A549 (cell line): ENCODE data around the gene NT5C.
A peak's percentile ranks its signal among the peaks of the same experiment; 100 is the strongest.

Source experiments
- EP300 ChIP-seq, 2 experiments: fragments of >200 bp; sonication (Bioruptor Twin); formaldehyde crosslinking; IDR thresholded peaks; 2 replicates in 1 of 2; 3 replicates in 1 of 2; pipeline ENCODE4 v1.6.1; 2016 to 2017
- POLR2A ChIP-seq: IDR thresholded peaks from 2 replicates; pipeline ENCODE4 v1.6.1; 2012; ENCODE audit warnings: mild to moderate bottlenecking, low read length
- RAD21 ChIP-seq, 2 experiments: fragments of >200 bp in 1 of 2; sonication (Bioruptor Twin) in 1 of 2; formaldehyde crosslinking in 1 of 2; IDR thresholded peaks in 1 of 2; conservative IDR thresholded peaks in 1 of 2; 2 replicates in 1 of 2; 3 replicates in 1 of 2; pipeline ENCODE4 v1.6.1; 2012 to 2018; ENCODE audit warnings: inconsistent platforms in 1 of 2
- RFX5 ChIP-seq: fragments of 450-650 bp; IDR thresholded peaks from 2 replicates; pipeline ENCODE4 v1.7.1; 2014; ENCODE audit warnings: antibody characterized with exemption, mild to moderate bottlenecking, moderate library complexity
- TF ChIP-seq, protein P1 (sequence below): fragments of >200 bp; sonication (Bioruptor Twin); formaldehyde crosslinking; IDR thresholded peaks from 3 replicates; pipeline ENCODE4 v1.5.1; 2016
- TF ChIP-seq, protein P2 (sequence below): fragments of 150-350 bp; IDR thresholded peaks from 2 replicates; pipeline ENCODE4 v1.6.1; 2014; ENCODE audit warnings: low read depth, mild to moderate bottlenecking, low read length
- TF ChIP-seq, protein P3 (sequence below): IDR thresholded peaks from 2 replicates; pipeline ENCODE4 v1.6.1; 2012
- TF ChIP-seq, protein P4 (sequence below): fragments of 250-450 bp; sonication (Bioruptor Pico); IDR thresholded peaks from 2 replicates; pipeline ENCODE4 v1.5.0; 2021; ENCODE audit warnings: mild to moderate bottlenecking, moderate library complexity, borderline replicate concordance

DNA sequence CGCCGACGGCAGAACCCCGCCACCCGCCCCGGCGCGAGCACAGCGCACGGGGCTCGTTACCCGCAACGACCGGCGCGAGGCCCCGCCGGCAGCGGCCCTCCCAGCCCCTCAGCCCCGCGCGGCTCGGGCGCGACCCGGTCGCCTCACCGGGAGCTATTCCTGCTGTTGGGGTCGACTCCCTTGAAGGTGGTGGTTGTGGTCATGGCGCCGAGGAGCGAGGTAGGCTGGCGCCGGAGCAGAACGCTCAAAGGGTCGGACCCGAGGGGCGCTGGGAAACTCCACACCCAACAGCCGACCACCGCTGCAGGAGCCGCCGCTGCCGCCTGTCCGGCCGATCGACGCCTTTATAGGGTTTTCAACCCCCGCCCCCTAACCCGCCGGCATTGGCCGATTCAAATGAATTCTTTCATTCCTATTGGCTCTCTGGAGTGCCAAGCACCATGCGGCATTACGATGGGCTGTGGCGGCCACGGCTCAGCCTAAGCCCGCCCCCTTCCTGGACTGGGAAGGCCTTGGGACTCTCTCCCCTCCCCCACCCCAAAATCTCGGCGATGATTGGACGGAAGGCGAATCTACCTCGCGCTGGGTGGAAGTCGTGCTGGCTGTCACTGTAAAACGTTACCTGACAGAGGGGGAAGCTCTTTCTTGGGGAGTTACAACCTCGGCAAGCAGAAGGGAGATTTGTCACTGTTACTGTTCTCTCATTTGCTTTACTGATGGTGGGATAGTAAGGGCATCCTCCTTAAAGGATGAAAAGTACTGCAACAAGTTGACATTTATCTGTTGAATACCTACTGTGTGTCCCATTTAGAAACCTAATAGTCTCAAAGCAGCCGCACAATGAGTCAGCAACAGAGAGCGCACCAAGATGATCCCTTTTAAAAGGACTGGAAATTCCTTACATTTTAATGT, 22.9 kb upstream of the NT5C start, which contains the start of gene JPT1:
- TF ChIP-seq, protein P1, sequence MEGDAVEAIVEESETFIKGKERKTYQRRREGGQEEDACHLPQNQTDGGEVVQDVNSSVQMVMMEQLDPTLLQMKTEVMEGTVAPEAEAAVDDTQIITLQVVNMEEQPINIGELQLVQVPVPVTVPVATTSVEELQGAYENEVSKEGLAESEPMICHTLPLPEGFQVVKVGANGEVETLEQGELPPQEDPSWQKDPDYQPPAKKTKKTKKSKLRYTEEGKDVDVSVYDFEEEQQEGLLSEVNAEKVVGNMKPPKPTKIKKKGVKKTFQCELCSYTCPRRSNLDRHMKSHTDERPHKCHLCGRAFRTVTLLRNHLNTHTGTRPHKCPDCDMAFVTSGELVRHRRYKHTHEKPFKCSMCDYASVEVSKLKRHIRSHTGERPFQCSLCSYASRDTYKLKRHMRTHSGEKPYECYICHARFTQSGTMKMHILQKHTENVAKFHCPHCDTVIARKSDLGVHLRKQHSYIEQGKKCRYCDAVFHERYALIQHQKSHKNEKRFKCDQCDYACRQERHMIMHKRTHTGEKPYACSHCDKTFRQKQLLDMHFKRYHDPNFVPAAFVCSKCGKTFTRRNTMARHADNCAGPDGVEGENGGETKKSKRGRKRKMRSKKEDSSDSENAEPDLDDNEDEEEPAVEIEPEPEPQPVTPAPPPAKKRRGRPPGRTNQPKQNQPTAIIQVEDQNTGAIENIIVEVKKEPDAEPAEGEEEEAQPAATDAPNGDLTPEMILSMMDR, result no peak
- no peak for TF ChIP-seq EP300 (IDR thresholded peaks at IDR 0.05)
- TF ChIP-seq, protein P2, sequence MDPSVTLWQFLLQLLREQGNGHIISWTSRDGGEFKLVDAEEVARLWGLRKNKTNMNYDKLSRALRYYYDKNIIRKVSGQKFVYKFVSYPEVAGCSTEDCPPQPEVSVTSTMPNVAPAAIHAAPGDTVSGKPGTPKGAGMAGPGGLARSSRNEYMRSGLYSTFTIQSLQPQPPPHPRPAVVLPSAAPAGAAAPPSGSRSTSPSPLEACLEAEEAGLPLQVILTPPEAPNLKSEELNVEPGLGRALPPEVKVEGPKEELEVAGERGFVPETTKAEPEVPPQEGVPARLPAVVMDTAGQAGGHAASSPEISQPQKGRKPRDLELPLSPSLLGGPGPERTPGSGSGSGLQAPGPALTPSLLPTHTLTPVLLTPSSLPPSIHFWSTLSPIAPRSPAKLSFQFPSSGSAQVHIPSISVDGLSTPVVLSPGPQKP, result no peak
- TF ChIP-seq POLR2A, result peak; percentile 100
- TF ChIP-seq, protein P3, sequence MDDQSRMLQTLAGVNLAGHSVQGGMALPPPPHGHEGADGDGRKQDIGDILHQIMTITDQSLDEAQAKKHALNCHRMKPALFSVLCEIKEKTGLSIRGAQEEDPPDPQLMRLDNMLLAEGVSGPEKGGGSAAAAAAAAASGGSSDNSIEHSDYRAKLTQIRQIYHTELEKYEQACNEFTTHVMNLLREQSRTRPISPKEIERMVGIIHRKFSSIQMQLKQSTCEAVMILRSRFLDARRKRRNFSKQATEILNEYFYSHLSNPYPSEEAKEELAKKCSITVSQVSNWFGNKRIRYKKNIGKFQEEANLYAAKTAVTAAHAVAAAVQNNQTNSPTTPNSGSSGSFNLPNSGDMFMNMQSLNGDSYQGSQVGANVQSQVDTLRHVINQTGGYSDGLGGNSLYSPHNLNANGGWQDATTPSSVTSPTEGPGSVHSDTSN, result peak; percentile 96
- peak; percentile 47; the same call in 1 of the 2 replicates for TF ChIP-seq RFX5
- TF ChIP-seq RAD21 (conservative IDR thresholded peaks at IDR 0.05 in 1 of 2, IDR thresholded peaks at IDR 0.05 in 1 of 2), result no peak
- TF ChIP-seq, protein P4, sequence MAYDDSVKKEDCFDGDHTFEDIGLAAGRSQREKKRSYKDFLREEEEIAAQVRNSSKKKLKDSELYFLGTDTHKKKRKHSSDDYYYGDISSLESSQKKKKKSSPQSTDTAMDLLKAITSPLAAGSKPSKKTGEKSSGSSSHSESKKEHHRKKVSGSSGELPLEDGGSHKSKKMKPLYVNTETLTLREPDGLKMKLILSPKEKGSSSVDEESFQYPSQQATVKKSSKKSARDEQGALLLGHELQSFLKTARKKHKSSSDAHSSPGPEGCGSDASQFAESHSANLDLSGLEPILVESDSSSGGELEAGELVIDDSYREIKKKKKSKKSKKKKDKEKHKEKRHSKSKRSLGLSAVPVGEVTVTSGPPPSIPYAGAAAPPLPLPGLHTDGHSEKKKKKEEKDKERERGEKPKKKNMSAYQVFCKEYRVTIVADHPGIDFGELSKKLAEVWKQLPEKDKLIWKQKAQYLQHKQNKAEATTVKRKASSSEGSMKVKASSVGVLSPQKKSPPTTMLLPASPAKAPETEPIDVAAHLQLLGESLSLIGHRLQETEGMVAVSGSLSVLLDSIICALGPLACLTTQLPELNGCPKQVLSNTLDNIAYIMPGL, result no peak
